GM20431 (cell line): ENCODE data around the gene HAAO.
"Not testable (repeated sequence)": the region's sequence is repeated elsewhere in the genome, so short reads cannot be mapped to it uniquely, and the experiment has no call there.

ENCODE experiments used
- in situ Hi-C: fragments of 300-500 bp; cut with MseI, MboI; formaldehyde crosslinking; loops from one replicate; pipeline ENCODE4 v1.15.0; 2020; ENCODE audit warnings: low sequenced_read_pairs; ENCODE audit not compliant: unreplicated experiment

HAAO gene

DNA sequence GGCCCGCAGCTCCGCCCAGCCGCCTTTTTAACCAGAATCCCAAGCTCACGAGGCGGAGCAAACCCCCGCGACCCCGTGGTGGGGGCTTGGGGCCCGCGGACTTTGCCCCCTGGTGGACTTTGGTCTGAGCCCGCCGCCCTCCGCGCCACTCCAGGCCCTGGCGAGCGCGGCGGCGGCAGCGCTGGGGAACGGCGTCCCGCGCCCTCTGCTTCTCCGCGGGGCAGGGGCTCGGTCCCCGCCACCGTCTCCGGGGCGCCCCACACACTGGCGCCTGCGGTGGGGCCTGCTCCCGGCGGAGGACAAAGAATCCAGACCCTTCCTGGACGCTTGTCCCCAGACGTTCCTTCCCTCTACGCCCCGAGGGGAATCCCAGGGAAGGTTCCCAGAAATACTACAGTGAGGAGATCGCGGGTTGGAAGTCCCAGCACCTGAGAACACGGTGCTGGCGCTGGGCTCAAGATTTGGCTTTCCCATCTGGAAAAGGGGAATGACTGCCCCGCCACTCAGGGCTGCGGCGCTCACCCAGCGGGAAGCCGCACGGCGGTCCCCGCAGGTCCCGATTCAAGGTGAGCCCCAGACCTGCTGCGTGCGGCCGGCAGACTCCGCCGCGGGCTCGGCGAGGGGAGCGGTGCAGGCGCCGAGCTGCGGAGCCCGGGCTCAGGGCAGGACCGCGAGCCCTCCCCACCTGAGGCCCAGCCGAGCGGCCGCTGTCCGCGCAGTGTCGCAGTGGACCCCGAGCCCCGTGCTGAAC, at the start of gene HAAO:
Gene HAAO, minus strand, starts transcription at position 1 of the 751 bp plus-strand sequence. CDS start 47 bp downstream, outside the sequence.
- in situ Hi-C loops, result no loop called here

DNA sequence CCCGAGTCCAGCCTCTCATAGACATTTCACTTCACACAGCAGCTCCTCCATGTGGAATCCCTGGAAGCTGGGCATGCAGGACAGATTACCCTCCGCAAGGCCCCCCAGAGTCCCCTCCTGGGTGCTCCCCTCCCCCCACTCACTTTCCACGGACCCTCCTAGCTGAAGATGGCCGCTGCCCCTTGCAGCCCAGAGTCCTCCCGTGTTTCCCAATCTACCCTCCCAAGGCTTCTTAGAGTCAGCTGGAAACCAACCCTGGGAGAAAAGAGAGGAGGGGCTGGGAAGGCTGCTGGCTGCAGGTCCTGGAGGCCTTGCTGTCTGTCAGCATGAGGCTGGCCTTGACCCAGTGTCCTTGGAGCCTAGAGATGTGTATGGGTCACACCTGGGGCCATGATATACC, 49.0 kb upstream of the HAAO start:
- in situ Hi-C loops, result no loop called here

DNA sequence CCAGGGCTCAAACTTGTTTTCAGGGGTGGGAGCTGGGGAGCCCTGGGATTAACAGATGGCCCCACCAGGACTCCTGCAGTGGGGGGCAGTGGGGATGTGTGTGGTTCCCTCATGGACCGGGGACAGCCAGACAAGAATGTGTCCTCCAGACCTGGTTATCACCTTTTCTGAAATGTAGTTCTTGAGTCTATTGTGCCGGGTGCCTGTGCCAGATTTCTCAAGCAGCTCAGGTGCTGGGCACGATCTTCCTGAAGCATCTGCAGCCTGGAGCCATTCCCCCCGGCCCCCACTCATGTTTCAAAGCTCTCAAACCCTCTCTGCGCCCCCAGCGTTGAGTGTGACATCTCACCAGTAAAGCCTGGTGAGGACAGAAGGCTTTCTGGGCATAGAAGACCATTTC, 48.4 kb upstream of the HAAO start:
- in situ Hi-C loops, result no loop called here

DNA sequence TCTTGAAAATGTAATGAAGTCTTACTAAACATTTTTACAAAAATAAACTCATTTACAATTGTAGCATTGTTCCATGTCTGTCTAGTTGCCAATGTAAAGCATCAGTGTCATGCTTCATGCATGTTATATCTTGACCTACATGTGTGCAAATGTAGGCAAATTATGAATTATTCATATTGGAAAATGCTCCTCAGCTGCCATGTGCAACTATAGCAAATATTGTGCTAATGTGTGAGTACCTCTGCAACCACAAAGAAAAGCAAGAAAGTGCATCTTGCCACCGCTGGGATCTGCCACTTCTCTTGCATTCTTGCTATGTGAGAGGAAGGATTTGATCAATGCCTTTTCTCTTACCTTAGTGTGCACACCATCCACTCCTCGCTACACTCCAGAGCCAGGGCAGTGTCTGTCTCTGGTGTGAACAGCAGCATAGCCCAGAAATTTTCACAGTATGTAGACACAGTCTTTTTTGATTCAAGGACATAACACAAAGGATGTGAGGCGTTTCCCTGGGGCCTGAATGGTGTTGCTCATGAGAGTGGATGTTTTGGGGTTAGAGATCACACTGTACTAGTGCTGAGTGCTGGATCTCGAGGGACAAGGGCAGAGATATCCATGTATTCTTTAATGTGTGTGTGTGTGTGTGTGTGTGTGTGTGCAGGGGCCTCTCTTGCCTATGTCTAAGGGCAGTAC, 47.6 kb upstream of the HAAO start:
- in situ Hi-C loops, result no loop called here

GRCh38 chr2:42838133-42838532, 45.8 kb upstream of the HAAO start:
- in situ Hi-C loops, result no loop called here

- in situ Hi-C loops, result no loop called here
Observed at GRCh38 chr2:42835577-42836371, 43.4 kb upstream of the HAAO start.

- in situ Hi-C loops, result no loop called here
Observed at GRCh38 chr2:42834161-42834560, 41.8 kb upstream of the HAAO start.

DNA sequence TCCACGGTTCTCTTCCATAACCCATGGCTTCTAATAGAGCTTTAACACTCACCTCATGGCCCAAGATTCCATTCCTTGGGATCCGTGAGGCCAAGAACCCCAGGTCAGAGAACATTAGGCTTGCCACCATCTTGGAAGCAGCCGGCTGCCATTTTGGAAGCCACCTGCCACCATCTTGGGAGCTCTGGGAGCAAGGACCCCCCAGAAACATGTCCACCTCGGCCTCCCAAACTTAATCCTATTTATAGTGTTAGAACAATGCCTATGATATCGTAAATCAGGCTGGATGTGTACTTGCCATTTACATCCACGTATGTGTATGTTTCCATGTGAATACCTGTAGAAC, 39.9 kb upstream of the HAAO start:
- in situ Hi-C loops, result no loop called here

DNA sequence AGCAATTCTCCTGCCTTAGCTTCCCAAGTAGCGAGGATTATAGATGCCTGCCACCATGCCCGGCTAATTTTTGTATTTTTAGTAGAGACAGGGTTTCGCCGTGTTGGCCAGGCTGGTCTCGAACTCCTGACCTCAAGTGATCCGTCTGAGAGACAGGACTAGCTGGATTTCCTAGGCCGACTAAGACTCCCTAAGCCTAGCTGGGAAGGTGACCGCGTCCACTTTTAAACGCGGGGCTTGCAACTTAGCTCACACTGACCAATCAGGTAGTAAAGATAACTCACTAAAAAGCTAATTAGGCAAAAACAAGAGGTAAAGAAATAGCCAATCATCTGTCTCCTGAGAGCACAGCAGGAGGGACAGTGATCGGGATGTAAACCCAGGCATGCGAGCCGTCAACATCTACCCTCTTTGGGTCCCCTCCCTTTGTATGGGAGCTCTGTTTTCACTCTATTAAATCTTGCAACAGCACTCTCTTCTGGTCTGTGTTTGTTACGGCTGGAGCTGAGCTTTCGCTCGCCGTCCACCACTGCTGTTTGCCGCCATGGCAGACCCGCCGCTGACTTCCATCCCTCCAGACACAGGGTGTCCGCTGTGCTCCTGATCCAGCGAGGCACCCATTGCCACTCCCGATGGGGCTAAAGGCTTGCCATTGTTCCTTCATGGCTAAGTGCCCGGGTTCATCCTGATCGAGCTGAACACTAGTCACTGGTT, 39.3 kb upstream of the HAAO start:
- in situ Hi-C loops, result not testable (repeated sequence)

GRCh38 chr2:42830922-42831574, 38.7 kb upstream of the HAAO start:
- in situ Hi-C loops, result no loop called here

DNA sequence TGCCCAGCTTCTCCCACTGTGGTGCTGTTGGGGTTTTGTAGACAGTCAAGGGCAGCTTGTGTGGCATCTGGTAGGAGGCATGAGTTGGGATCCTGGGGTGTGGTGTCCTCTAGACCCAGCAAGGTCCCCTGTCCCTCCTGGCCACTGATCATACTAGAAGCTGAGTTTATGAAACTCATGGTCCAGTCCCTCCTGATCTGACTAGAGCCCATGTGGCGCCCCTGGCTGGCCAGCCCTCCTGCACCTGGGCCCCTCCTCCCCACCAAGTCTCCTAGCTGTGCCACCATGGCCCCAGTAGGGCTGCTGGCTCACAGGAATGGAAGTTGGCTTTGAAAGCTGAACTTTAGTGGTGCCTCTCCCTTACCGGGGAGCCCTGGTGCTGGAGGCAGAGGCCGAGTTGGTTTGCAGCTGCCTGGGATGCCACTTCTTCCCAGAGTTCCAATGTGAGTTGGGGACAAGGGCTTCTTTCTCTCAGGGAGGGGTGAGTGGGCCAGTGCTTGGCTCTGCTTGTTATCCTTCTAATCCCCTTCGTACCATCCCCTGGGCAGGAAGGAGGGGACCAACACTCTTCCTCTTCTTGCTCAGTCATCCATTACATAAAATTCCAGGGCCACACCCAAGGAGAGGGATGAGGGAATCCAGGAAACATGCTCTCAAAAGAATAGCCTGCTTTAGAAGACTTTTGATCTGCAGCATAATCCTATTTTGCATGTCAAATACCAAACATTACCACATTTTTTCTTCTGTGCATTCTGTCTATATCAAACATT, 37.5 kb upstream of the HAAO start:
- in situ Hi-C loops, result no loop called here

GRCh38 chr2:42828487-42829425, 36.4 kb upstream of the HAAO start:
- in situ Hi-C loops, result no loop called here

- in situ Hi-C loops, result no loop called here
Observed at GRCh38 chr2:42827647-42828486, 35.5 kb upstream of the HAAO start.

DNA sequence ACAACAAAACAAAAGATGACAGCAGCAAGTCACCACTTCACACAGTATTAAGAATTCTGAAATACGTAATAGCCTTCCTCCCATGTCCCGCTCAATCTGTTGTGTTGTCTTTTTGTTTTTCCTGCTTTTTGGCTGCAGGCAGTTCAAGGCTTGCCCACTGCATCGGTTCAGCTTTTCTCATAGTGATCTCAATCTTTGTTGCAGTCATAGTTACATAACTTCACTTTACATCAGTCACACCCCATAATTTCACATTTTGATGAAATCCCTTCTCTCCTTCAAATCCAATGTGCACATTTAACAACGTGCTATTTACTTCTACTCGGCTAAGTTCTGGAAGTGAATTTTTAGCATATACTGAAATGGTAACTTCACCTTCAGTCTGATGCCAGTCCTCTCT, 33.8 kb upstream of the HAAO start:
- in situ Hi-C loops, result no loop called here

DNA sequence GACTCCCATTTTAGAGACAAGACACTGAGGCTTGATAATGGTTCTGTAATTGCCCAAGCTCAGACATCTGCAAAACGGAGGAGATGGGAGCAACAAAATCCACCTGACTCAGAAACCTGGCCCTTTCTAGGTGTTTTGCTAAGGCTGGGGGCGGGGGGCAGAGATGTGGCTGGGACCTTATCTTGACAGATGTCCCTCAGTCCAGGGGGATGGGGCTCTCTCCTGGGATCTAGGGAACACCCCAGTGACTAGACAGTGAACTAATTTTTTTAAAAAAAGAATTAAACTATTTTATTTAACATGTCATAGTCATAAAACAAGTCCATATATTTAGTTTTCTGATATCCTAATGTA, 32.0 kb upstream of the HAAO start:
- in situ Hi-C loops, result no loop called here

DNA sequence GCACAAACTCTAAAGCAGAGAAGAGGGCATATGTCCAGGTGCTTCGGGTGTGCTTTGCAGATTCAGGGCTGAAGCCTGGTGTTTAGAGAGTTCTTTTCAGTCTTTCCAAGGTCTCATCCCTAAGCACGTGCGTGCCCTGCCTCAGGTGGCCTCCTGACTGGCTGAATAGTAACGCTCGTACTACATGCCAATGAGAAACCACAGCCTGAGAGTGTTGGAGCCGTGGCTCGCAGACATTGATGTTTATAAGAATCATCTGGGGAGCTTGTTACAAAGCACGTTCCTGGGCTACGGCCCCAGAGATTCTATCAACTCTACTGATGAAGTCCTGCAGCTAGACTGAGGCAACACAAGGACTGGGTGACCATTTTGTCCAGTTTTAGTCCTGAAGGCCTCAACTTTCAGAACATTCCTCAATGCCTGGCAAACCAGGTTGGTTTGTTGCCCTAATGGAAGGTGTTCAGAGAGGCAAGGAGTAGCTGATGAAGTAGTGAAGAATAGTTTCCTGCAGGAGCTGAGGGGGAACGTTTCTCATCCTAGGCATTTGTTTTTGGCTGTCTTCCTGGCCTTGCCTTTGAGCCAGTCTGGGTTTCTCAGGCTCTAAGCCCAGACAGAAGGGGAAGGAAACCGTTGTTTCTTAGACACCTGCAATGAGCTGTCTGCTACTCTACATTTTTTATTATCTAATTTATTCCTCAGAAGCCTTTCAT, 31.5 kb upstream of the HAAO start:
- in situ Hi-C loops, result no loop called here

- in situ Hi-C loops, result no loop called here
Observed at GRCh38 chr2:42819160-42819559, 26.8 kb upstream of the HAAO start.
